GM23338 (cell line): Measurements from ENCODE around the gene FGF1. TPM values are rescaled to one million over a fixed set of nuclear protein-coding genes. Genes with fewer than 3 reads are reported as not detected.

Experiments used
- ATAC-seq: fragments of 200-7000 bp; cut with Tn5 transposase; 3 replicates; pipeline ENCODE4 v1.9.1; 2020
- DNase-seq: peaks from one replicate; pipeline ENCODE4 v3.0.0-alpha.2; 2015; ENCODE audit warnings: low spot score
- H2AFZ ChIP-seq: fragments of 200-600 bp; sonication (generic); 2 replicates; pipeline ENCODE4 v1.8.0; 2016; ENCODE audit warnings: antibody characterized with exemption, mild to moderate bottlenecking, moderate library complexity
- H3F3A ChIP-seq: fragments of 200-600 bp; sonication (generic); replicated peaks from 2 replicates; pipeline ENCODE4 v1.8.0; 2017; ENCODE audit warnings: antibody characterized with exemption, mixed run types, low read depth
- H3K27ac ChIP-seq: fragments of 200-600 bp; sonication (generic); 2 replicates; pipeline ENCODE4 v1.6.1; 2016; ENCODE audit warnings: low read depth
- H3K27me3 ChIP-seq: fragments of 200-600 bp; sonication (generic); 2 replicates; pipeline ENCODE4 v1.8.0; 2016; ENCODE audit warnings: mild to moderate bottlenecking, mixed run types, moderate library complexity; ENCODE audit not compliant: insufficient read depth
- H3K36me3 ChIP-seq: fragments of 200-600 bp; sonication (generic); 2 replicates; pipeline ENCODE4 v1.8.0; 2016; ENCODE audit warnings: mild to moderate bottlenecking; ENCODE audit not compliant: insufficient read depth
- H3K4me1 ChIP-seq: fragments of 200-600 bp; sonication (generic); 2 replicates; pipeline ENCODE4 v1.8.0; 2016; ENCODE audit warnings: mild to moderate bottlenecking, moderate library complexity; ENCODE audit not compliant: insufficient read depth
- H3K4me2 ChIP-seq: fragments of 200-600 bp; sonication (generic); 2 replicates; pipeline ENCODE4 v1.7.1; 2017; ENCODE audit warnings: mixed run types
- H3K4me3 ChIP-seq: fragments of 200-600 bp; sonication (generic); 2 replicates; pipeline ENCODE4 v1.6.1; 2016; ENCODE audit warnings: mixed run types
- H3K79me2 ChIP-seq: fragments of 200-600 bp; sonication (generic); replicated peaks from 2 replicates; pipeline ENCODE4 v1.8.0; 2017; ENCODE audit warnings: mild to moderate bottlenecking; ENCODE audit not compliant: insufficient read depth
- H3K9me2 ChIP-seq: fragments of 200-600 bp; sonication (generic); 2 replicates; pipeline ENCODE4 v1.8.0; 2017; ENCODE audit not compliant: insufficient read depth
- H4K20me1 ChIP-seq: fragments of 200-600 bp; sonication (generic); replicated peaks from 2 replicates; pipeline ENCODE4 v1.8.0; 2017; ENCODE audit warnings: mild to moderate bottlenecking; ENCODE audit not compliant: insufficient read depth
- H3K27ac Mint-ChIP-seq: 2 replicates; pipeline ENCODE4 v1.8.0; 2020; ENCODE audit warnings: inconsistent platforms, mild to moderate bottlenecking, moderate library complexity, mixed read lengths
- H3K27me3 Mint-ChIP-seq: 3 replicates; pipeline ENCODE4 v1.8.0; 2022; ENCODE audit warnings: low read depth, mild to moderate bottlenecking, moderate library complexity, mixed read lengths, inconsistent platforms; ENCODE audit not compliant: insufficient read depth, poor library complexity
- H3K36me3 Mint-ChIP-seq: 3 replicates; pipeline ENCODE4 v1.8.0; 2021; ENCODE audit warnings: low read depth, mild to moderate bottlenecking, inconsistent platforms, moderate library complexity, mixed read lengths
- H3K4me1 Mint-ChIP-seq: 3 replicates; pipeline ENCODE4 v1.8.0; 2020; ENCODE audit warnings: mild to moderate bottlenecking, inconsistent platforms, mixed read lengths
- H3K4me3 Mint-ChIP-seq: 3 replicates; pipeline ENCODE4 v1.8.0; 2021; ENCODE audit warnings: moderate library complexity, mild to moderate bottlenecking, inconsistent platforms, mixed read lengths
- H3K9me3 Mint-ChIP-seq: 3 replicates; pipeline ENCODE4 v1.8.0; 2020; ENCODE audit warnings: moderate library complexity, mild to moderate bottlenecking, inconsistent platforms, mixed read lengths
- CREB1 ChIP-seq: fragments of 250-450 bp; sonication (Bioruptor Pico); IDR thresholded peaks from 2 replicates; pipeline ENCODE4 v1.5.0; 2020; ENCODE audit warnings: low read depth, mild to moderate bottlenecking, moderate library complexity
- ETS1 ChIP-seq: IDR thresholded peaks from 2 replicates; pipeline ENCODE4 v1.6.1; 2016; ENCODE audit warnings: antibody characterized with exemption
- EZH2 ChIP-seq: fragments of 200-600 bp; sonication (generic); IDR thresholded peaks from one replicate; pipeline ENCODE4 v1.8.0; 2017; ENCODE audit warnings: antibody characterized with exemption, mild to moderate bottlenecking, low read depth; ENCODE audit not compliant: unreplicated experiment
- EZH2phosphoT487 ChIP-seq: fragments of 200-600 bp; sonication (generic); IDR thresholded peaks from one replicate; pipeline ENCODE4 v1.8.1; 2018; ENCODE audit warnings: antibody characterized with exemption; ENCODE audit not compliant: unreplicated experiment
- JUNB ChIP-seq: IDR thresholded peaks from one replicate; pipeline ENCODE4 v1.6.1; 2016; ENCODE audit warnings: antibody characterized with exemption; ENCODE audit not compliant: unreplicated experiment
- NANOG ChIP-seq: IDR thresholded peaks from 2 replicates; pipeline ENCODE4 v1.6.1; 2016; ENCODE audit warnings: antibody characterized with exemption, borderline replicate concordance
- POLR2AphosphoS5 ChIP-seq: IDR thresholded peaks from 2 replicates; pipeline ENCODE4 v1.6.1; 2016; ENCODE audit warnings: antibody characterized with exemption, low read depth
- REST ChIP-seq: IDR thresholded peaks from one replicate; pipeline ENCODE4 v1.6.1; 2018; ENCODE audit warnings: antibody characterized with exemption; ENCODE audit not compliant: unreplicated experiment
- STAT1 ChIP-seq: IDR thresholded peaks from one replicate; pipeline ENCODE4 v1.6.1; 2016; ENCODE audit warnings: antibody characterized with exemption; ENCODE audit not compliant: unreplicated experiment
- ZNF114 ChIP-seq: fragments of 250-450 bp; sonication (Bioruptor Pico); IDR thresholded peaks from 2 replicates; pipeline ENCODE4 v1.5.0; 2020; ENCODE audit warnings: mild to moderate bottlenecking, moderate library complexity
- ZNF331 ChIP-seq: fragments of 250-450 bp; sonication (Bioruptor Pico); IDR thresholded peaks from 2 replicates; pipeline ENCODE4 v1.5.0; 2020; ENCODE audit warnings: low read depth, mild to moderate bottlenecking, moderate library complexity
- ZNF462 ChIP-seq: fragments of 250-450 bp; sonication (Bioruptor Pico); IDR thresholded peaks from 2 replicates; pipeline ENCODE4 v1.5.0; 2020; ENCODE audit warnings: mild to moderate bottlenecking, moderate library complexity
- polyA plus RNA-seq: library from polyadenylated mRNA; unstranded; fragments of >200 nt; fragmentation: Nextera tagmentation; extraction: Ambion mirVana; gene quantifications from 2 replicates; pipeline ENCODE4 v1.2.1, GENCODE V29; 2016
- total RNA-seq: library from RNA; depleted of rRNA; stranded (reverse); fragments of >200 nt; shearing (Covaris generic); gene quantifications from 2 replicates; pipeline ENCODE4 v1.2.3, GENCODE V29; 2014
- TF ChIP-seq, protein P1 (sequence below), 2 experiments: fragments of 200-600 bp in 1 of 2; sonication (generic) in 1 of 2; conservative IDR thresholded peaks; 2 replicates each; pipeline versions ENCODE4 v1.5.1 to v1.6.1; 2016 to 2017; ENCODE audit warnings: antibody characterized with exemption in 2 of 2, low read depth in 2 of 2, mild to moderate bottlenecking in 2 of 2, moderate library complexity in 1 of 2

FGF1 gene
- total and polyA plus RNA-seq, 2 experiments from 2014 or later, result 0.21 to 0.34 TPM

DNA sequence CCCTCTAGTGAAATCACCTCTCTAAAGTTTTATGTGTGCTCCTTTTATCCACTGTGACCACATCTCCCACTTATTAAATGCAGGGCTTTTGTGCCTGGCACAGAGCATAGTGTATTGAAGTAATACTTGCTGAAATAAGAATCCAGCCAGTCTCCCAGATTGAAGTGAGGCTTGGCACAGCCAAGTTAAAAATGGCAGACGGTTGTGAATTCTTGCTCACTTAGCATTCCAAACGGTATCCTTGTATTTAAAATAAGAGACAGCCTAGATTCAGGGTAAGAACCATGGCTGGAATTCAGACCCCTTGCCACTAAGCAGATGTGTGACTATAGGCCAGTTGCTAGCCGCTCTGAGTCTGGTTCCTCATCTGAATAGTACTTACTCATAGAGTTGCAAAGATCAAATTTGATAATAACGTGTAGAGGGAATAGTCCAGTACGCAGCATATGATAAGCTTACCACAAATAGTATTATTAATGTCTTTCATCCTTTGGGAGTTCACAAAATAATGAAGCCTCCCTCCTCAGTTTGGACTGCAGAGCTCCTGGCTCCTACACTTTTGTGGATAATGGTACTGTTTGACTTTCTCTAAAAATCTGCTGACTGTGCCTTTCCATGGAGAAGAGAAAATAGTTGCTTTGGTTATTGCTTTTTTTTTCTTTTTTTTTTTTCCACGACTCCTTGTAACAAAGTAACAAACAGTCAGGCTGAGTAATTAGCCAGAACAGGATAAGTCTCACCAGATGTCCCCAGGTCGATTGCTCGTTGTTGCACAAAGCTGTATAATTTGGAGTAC, 51.5 kb downstream of the FGF1 start:
- H3K9me3 Mint-ChIP-seq, result no peaks in the 10 kb centered on the region
- Histone ChIP-seq H2AFZ (no peak overlapping the region), H3K79me2 (no peaks in the 10 kb centered on the region), H3K27me3 (no peaks in the 10 kb centered on the region), H3K36me3 (no peaks in the 10 kb centered on the region), H4K20me1 (no peaks in the 10 kb centered on the region), H3K9me2 (no peaks in the 10 kb centered on the region), H3F3A (no peaks in the 10 kb centered on the region), H3K4me2 (no peak overlapping the region), H3K27ac (no peak overlapping the region), H3K4me3 (no peak overlapping the region), H3K4me1 (no peaks in the 10 kb centered on the region)
- no peaks in the 10 kb centered on the region; the same call in 2 of the 3 replicates for H3K4me1 Mint-ChIP-seq
- TF ChIP-seq STAT1 (no peak), REST (no peak), JUNB (no peak), EZH2phosphoT487 (no peak), CREB1 (CRISPR knock-in tag) (no peak), ETS1 (no peak), ZNF114 (CRISPR knock-in tag) (no peak), POLR2AphosphoS5 (no peak), ZNF462 (CRISPR knock-in tag) (no peak), EZH2 (no peak), NANOG (no peak), ZNF331 (CRISPR knock-in tag) (no peak)
- TF ChIP-seq, protein P1, sequence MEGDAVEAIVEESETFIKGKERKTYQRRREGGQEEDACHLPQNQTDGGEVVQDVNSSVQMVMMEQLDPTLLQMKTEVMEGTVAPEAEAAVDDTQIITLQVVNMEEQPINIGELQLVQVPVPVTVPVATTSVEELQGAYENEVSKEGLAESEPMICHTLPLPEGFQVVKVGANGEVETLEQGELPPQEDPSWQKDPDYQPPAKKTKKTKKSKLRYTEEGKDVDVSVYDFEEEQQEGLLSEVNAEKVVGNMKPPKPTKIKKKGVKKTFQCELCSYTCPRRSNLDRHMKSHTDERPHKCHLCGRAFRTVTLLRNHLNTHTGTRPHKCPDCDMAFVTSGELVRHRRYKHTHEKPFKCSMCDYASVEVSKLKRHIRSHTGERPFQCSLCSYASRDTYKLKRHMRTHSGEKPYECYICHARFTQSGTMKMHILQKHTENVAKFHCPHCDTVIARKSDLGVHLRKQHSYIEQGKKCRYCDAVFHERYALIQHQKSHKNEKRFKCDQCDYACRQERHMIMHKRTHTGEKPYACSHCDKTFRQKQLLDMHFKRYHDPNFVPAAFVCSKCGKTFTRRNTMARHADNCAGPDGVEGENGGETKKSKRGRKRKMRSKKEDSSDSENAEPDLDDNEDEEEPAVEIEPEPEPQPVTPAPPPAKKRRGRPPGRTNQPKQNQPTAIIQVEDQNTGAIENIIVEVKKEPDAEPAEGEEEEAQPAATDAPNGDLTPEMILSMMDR (conservative IDR thresholded peaks at IDR 0.05; ENCODE audit: low read depth in 2 of 2), result no peak
- no peak overlapping the region for H3K27ac Mint-ChIP-seq
- H3K4me3 Mint-ChIP-seq, result no peak overlapping the region
- ATAC-seq, result no peak
- no peak for DNase-seq
- no peaks in the 10 kb centered on the region for H3K36me3 Mint-ChIP-seq
- peaks cover 4% of the 10 kb centered on the region for H3K27me3 Mint-ChIP-seq
